SU-DHL-6 (cell line): ENCODE results near the gene GPR82.
A peak's percentile ranks its signal among the peaks of the same experiment; 100 is the strongest.

ENCODE experiments used
- H2AFZ ChIP-seq: fragments of 200-600 bp; sonication (generic); 2 replicates; pipeline ENCODE4 v1.6.1; 2014; ENCODE audit warnings: low read depth, mild to moderate bottlenecking, moderate library complexity, mixed read lengths, antibody characterized with exemption, low read length; ENCODE audit not compliant: severe bottlenecking
- H3F3A ChIP-seq: fragments of 200-600 bp; shearing (Covaris generic); 2 replicates; pipeline ENCODE4 v1.6.0; 2016; ENCODE audit warnings: antibody characterized with exemption, mild to moderate bottlenecking; ENCODE audit not compliant: insufficient read depth
- H3K27ac ChIP-seq: fragments of 200-600 bp; sonication (generic); 2 replicates; pipeline ENCODE4 v1.5.1; 2016; ENCODE audit warnings: low read depth, mild to moderate bottlenecking, low read length, moderate library complexity, mixed read lengths
- H3K27me3 ChIP-seq: fragments of 200-600 bp; sonication (generic), shearing (Covaris generic); 2 replicates; pipeline ENCODE4 v1.6.0; 2014; ENCODE audit warnings: mild to moderate bottlenecking, low read length
- H3K36me3 ChIP-seq: fragments of 200-600 bp; sonication (generic); 2 replicates; pipeline ENCODE4 v1.6.1; 2014; ENCODE audit warnings: mild to moderate bottlenecking, low read length, mixed read lengths
- H3K4me2 ChIP-seq: fragments of 300-600, 200-600 bp; shearing (Covaris generic), sonication (generic); 2 replicates; pipeline ENCODE4 v1.6.0; 2014; ENCODE audit warnings: low read length, low read depth, mild to moderate bottlenecking; ENCODE audit not compliant: poor library complexity, severe bottlenecking
- H3K4me3 ChIP-seq: fragments of 200-600 bp; sonication (generic); 2 replicates; pipeline ENCODE4 v1.5.1; 2014; ENCODE audit warnings: antibody characterized with exemption, low read length, mild to moderate bottlenecking, mixed read lengths; ENCODE audit not compliant: insufficient read depth, poor library complexity, severe bottlenecking
- H3K79me2 ChIP-seq: fragments of 200-600 bp; sonication (generic); 2 replicates; pipeline ENCODE4 v1.6.1; 2014; ENCODE audit warnings: mild to moderate bottlenecking, low read length, moderate library complexity; ENCODE audit not compliant: insufficient read depth
- H3K9ac ChIP-seq: fragments of 200-600 bp; sonication (generic); 2 replicates; pipeline ENCODE4 v1.7.0; 2014; ENCODE audit warnings: mild to moderate bottlenecking, low read length
- H3K9me2 ChIP-seq: fragments of 200-600 bp; sonication (generic); replicated peaks from 2 replicates; pipeline ENCODE4 v1.6.1; 2014; ENCODE audit warnings: low read length; ENCODE audit not compliant: insufficient read depth
- H3K9me3 ChIP-seq: fragments of 200-600 bp; sonication (generic); 2 replicates; pipeline ENCODE4 v1.6.1; 2014; ENCODE audit warnings: low read length, mixed read lengths; ENCODE audit not compliant: insufficient read depth
- H4K20me1 ChIP-seq: fragments of 200-600 bp; sonication (generic); 2 replicates; pipeline ENCODE4 v1.6.1; 2014; ENCODE audit warnings: low read depth, mild to moderate bottlenecking, antibody characterized with exemption, low read length, moderate library complexity, mixed read lengths
- CTCF ChIP-seq: fragments of 200-600 bp; sonication (generic); IDR thresholded peaks from one replicate; pipeline ENCODE4 v1.5.1; 2017; ENCODE audit warnings: antibody characterized with exemption, mild to moderate bottlenecking, low read length, moderate library complexity; ENCODE audit not compliant: insufficient read depth, poor library complexity, severe bottlenecking
- EZH2phosphoT487 ChIP-seq: fragments of 200-600 bp; sonication (generic), shearing (Covaris generic); conservative IDR thresholded peaks from 2 replicates; pipeline ENCODE4 v1.6.1; 2018; ENCODE audit warnings: mild to moderate bottlenecking, antibody characterized with exemption, low read length, moderate library complexity, mixed read lengths

Gene GPR82

GRCh38 chrX:41705680-41706374, 18.2 kb upstream of the GPR82 start:
- H3K79me2 ChIP-seq = no peaks in the 10 kb centered on the region
- H3K4me2 ChIP-seq = peak overlapping the region; percentile 70
- H2AFZ ChIP-seq = no peak overlapping the region
- no peaks in the 10 kb centered on the region for H3K27me3 ChIP-seq
- no peaks in the 10 kb centered on the region for H4K20me1 ChIP-seq
- H3K9ac ChIP-seq = peak overlapping the region; percentile 47
- peak overlapping the region; percentile 26 for H3K4me3 ChIP-seq
- H3K9me2 ChIP-seq = no peaks in the 10 kb centered on the region
- TF ChIP-seq CTCF (no peak), EZH2phosphoT487 (no peak)
- H3K27ac ChIP-seq = peak overlapping the region; percentile 97
- H3K36me3 ChIP-seq = no peaks in the 10 kb centered on the region
- H3K9me3 ChIP-seq = no peaks in the 10 kb centered on the region
- H3F3A ChIP-seq = peaks cover 23% of the 10 kb centered on the region

- peak overlapping the region; percentile 97 for H3K27ac ChIP-seq
- H3K79me2 ChIP-seq = no peaks in the 10 kb centered on the region
- TF ChIP-seq CTCF = no peak
- no peak for TF ChIP-seq EZH2phosphoT487
- H3K4me3 ChIP-seq = no peak overlapping the region
- no peaks in the 10 kb centered on the region for H3K27me3 ChIP-seq
- H3K4me2 ChIP-seq = peak overlapping the region; percentile 23
- H3F3A ChIP-seq = peaks cover 23% of the 10 kb centered on the region
- H3K9ac ChIP-seq = no peak overlapping the region
- no peaks in the 10 kb centered on the region for H3K36me3 ChIP-seq
- H3K9me3 ChIP-seq = no peaks in the 10 kb centered on the region
- no peak overlapping the region for H2AFZ ChIP-seq
- H3K9me2 ChIP-seq = no peaks in the 10 kb centered on the region
- no peaks in the 10 kb centered on the region for H4K20me1 ChIP-seq
Observed at GRCh38 chrX:41707218-41707617, 16.8 kb upstream of the GPR82 start.

GRCh38 chrX:41708486-41708885, 15.5 kb upstream of the GPR82 start:
- Histone ChIP-seq H3K4me3 (no peak overlapping the region), H3K9me2 (no peaks in the 10 kb centered on the region), H3K27me3 (no peaks in the 10 kb centered on the region), H3F3A (peaks cover 23% of the 10 kb centered on the region), H4K20me1 (no peaks in the 10 kb centered on the region), H3K9ac (no peak overlapping the region), H3K4me2 (no peak overlapping the region), H3K36me3 (no peaks in the 10 kb centered on the region), H3K27ac (peak overlapping the region; percentile 48), H2AFZ (no peak overlapping the region), H3K79me2 (no peaks in the 10 kb centered on the region), H3K9me3 (no peaks in the 10 kb centered on the region)
- no peak for TF ChIP-seq EZH2phosphoT487
- TF ChIP-seq CTCF = no peak
